ENCODE data around the gene P3H2. TPM values are rescaled to one million over a fixed set of nuclear protein-coding genes. Genes with fewer than 3 reads are reported as not detected.
A peak's percentile ranks its signal among the peaks of the same experiment; 100 is the strongest.
"Not testable (repeated sequence)": the region's sequence is repeated elsewhere in the genome, so short reads cannot be mapped to it uniquely, and the experiment has no call there.

The P3H2 gene, protein sequence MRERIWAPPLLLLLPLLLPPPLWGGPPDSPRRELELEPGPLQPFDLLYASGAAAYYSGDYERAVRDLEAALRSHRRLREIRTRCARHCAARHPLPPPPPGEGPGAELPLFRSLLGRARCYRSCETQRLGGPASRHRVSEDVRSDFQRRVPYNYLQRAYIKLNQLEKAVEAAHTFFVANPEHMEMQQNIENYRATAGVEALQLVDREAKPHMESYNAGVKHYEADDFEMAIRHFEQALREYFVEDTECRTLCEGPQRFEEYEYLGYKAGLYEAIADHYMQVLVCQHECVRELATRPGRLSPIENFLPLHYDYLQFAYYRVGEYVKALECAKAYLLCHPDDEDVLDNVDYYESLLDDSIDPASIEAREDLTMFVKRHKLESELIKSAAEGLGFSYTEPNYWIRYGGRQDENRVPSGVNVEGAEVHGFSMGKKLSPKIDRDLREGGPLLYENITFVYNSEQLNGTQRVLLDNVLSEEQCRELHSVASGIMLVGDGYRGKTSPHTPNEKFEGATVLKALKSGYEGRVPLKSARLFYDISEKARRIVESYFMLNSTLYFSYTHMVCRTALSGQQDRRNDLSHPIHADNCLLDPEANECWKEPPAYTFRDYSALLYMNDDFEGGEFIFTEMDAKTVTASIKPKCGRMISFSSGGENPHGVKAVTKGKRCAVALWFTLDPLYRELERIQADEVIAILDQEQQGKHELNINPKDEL
- polyA plus RNA-seq (ENCODE audit: insufficient read length in 10 of 10) = 10 to 100 TPM; 35.5 to 71.9 (median 49.6) TPM
- long read RNA-seq, donor 1, transcript P3H2-201 (15 exons, 3,509 nt) = major isoform, 5 of 6 reads
- long read RNA-seq, donor 1, partial matches to known transcripts = 0 of 6 reads
- long read RNA-seq, donor 1, other reads (novel, unspliced or antisense) = 0 of 6 reads
- long read RNA-seq, donor 2, transcript P3H2-201 (15 exons, 3,509 nt) = major isoform, 9 of 9 reads
- long read RNA-seq, donor 2, partial matches to known transcripts = 0 of 9 reads
- long read RNA-seq, donor 2, other reads (novel, unspliced or antisense) = 0 of 9 reads
- long read RNA-seq, donor 3 = 0 reads
- long read RNA-seq, donor 4, transcript P3H2-201 (15 exons, 3,509 nt) = major isoform, 7 of 13 reads
- long read RNA-seq, donor 4, partial matches to known transcripts = 5 of 13 reads
- long read RNA-seq, donor 4, other reads (novel, unspliced or antisense) = 0 of 13 reads
- long read RNA-seq, donor 5, transcript P3H2-201 (15 exons, 3,509 nt) = major isoform, 11 of 11 reads
- long read RNA-seq, donor 5, partial matches to known transcripts = 0 of 11 reads
- long read RNA-seq, donor 5, other reads (novel, unspliced or antisense) = 0 of 11 reads
- long read RNA-seq, donor 6, transcript P3H2-201 (15 exons, 3,509 nt) = major isoform, 10 of 12 reads
- long read RNA-seq, donor 6, partial matches to known transcripts = 0 of 12 reads
- long read RNA-seq, donor 6, other reads (novel, unspliced or antisense) = 0 of 12 reads
- long read RNA-seq, donor 7, transcript P3H2-201 (15 exons, 3,509 nt) = major isoform, 6 of 7 reads
- long read RNA-seq, donor 7, partial matches to known transcripts = 0 of 7 reads
- long read RNA-seq, donor 7, other reads (novel, unspliced or antisense) = 0 of 7 reads
- long read RNA-seq, donor 8, transcript P3H2-201 (15 exons, 3,509 nt) = major isoform, 7 of 9 reads
- long read RNA-seq, donor 8, partial matches to known transcripts = 0 of 9 reads
- long read RNA-seq, donor 8, other reads (novel, unspliced or antisense) = 0 of 9 reads
- long read RNA-seq, donor 9, partial matches to known transcripts = 0 of 2 reads
- long read RNA-seq, donor 9, other reads (novel, unspliced or antisense) = 0 of 2 reads

DNA sequence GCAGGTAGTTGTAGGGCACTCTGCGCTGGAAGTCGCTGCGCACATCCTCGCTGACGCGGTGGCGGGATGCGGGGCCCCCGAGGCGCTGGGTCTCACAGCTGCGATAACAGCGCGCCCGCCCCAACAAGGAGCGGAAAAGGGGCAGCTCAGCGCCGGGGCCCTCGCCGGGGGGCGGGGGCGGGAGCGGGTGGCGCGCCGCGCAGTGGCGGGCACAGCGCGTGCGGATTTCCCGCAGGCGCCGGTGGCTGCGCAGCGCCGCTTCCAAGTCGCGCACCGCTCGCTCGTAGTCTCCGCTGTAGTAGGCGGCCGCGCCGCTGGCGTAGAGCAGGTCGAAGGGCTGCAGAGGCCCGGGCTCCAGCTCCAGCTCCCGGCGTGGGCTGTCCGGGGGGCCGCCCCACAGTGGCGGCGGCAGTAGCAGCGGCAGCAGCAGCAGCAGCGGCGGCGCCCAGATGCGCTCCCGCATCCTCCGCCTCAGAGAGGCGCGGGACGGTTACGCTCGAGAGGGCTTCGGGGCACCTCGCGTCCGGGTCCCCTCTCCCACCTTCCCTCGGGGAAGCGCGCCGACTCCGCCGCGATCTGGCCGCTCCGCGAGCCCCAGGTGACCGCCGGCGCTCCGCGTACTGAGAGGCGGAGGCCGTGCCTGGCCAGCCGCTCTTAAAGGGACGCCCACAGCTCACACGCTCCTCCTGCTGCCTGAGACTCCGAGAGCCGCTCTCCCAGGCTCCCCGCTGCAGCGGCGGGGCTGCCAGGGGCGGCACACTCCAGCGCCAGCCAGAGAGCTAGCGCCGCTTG lies at the start of gene P3H2:
Gene P3H2 (minus strand): TSS at position 629 of the 792 bp plus-strand sequence. CDS start 166 bp downstream, at position 463.
- peak; percentile 90 to 97 (median 91) for DNase-seq

DNA sequence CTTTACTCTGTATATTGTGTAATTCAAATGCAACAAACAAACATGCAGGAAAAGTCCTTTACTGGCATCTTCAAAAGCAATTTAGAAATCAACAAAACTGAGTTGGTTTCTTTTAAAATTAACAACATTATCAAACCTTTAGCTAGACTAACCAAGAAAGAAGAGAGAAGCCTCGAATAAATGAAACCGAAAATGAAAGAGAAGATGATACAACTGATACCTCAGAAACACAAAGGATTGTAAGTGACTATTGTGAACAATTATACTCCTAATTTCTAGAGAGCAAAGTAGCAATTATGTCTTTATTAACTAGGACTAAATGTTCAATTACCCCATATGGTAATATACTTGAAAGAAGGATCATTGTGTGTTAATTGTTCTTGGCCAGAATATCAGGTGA lies 49.2 kb upstream of the P3H2 start:
- no peak for DNase-seq

DNA sequence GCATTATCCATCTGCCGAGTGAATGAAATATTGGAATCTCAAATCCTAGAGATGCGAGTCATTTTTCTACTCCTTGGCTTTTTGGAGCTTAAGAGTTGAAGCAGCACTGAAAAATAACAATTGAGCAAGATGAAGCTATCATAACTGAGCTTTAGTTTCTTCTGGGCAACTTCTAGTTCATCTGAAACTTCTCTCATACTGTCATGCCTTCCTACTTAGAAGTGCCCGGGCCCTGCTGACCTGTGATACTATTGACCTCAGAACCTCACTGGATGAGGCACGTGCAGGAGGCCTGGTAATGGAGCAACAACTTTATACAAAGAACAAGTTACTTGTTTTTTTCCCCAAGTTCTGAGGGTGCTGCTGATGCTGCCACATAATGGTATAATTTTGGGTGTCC lies 48.5 kb upstream of the P3H2 start:
- no peak for DNase-seq

DNA sequence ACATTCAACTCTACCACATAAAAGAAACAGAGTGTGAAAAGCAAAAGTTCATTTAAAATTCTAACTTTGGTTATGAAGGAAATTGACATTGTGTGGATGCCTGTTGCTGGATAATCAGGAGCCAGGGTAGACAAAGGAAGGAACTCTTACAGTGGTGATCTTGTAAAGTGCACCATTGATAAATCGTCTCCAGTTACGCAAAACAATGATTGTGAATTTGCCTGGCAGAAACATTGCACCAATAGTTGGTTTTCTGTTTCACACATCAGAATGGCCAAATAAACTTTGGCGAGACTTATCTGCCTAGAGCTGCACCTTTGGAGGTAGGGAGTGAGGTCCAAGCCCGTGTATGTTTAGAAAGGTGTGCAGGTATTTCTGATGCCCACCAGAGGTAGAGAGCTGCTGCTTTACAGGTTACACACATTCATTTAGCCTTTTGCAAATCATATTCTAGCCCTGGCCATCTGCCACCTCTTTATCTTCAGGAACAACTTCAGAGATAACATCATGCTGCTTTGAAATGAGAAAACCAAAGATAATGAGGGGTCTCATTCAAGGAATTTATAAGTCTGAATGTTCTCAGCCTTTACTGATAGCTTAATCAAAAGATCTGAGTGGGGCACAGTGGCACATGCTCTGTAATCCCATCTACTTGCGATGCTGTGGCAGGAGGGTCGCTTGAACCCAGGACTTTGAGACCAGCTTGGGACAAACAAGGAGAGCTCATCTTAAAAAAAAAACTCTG lies 47.4 kb upstream of the P3H2 start:
- DNase-seq = no peak

DNA sequence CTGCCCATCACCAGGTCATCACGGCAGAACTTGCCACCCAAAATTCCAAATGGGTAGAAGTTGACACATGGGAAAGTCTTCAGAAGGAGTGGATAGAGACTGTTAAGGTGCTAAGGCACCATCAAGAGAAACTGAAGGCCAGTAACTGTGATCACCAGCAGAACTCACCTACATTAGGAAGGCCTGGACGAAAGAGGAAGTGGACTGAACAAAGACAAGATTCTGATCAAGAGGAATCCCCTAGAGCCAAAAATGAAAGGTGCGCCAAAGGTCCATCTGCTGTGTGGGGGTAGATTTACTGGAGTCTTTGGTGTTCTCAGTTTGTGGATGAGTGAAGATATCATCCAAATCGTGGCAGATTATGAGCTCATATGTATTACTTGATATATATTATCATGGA lies 46.3 kb upstream of the P3H2 start:
- no peak for DNase-seq

DNA sequence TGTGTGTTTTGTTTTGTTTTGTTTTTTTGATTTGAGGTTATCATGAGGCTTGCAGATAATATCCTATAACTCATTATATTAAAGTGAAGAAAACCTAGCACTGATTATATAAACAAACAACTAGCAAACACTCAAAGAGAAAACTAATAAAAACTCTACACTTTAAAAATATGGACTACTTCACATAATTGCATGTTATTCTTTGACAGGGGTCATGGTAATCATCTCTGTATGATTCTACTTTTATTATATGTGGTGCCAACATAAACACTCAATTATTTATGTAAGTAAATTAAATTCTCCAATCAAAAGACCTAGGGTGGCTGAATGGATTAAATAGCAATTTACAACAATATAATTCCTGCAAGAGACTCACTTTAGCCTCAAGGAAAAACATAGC lies 44.6 kb upstream of the P3H2 start:
- DNase-seq = no peak

DNA sequence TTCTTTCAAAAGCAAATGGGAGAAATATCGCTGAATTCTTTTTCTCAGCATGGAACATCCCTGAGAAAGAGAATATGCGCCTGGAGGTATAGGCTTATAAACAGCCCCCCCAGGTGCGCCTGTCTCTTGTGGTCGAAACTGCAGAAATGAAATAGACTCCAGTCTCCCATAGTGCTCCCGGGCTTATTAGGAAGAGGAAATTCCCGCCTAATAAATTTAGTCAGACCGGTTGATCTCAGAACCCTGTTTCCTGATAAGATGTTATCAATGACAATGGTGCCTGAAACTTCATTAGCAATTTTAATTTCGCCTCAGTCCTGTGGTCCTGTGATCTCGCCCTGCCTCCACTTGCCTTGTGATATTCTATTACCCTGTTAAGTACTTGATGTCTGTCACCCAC lies 41.3 kb upstream of the P3H2 start:
- DNase-seq = not testable (repeated sequence)

DNA sequence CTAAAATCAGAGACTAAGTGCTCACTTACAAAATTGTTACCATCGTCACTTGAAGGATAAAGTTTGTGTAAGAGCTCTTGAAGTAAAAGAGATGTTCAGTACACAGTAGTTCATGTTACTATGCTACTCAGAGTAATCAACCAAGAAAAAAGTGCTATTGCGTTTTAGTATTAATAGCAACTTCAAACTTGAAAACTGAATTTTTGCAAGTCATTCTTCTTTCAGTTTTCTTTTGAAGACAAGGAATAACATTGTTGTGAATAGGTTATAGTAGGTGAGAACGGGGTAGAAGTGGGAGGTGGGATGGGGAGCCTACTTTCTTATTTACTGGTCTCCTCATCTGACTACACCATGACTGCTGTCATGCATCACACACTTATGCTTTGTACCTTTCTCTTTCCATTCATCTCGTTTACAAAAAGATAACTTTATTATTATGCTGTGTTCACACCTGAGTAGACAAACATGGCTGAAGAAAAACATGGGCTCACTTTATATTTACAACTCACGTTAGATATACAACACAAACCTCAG lies 39.3 kb upstream of the P3H2 start:
- DNase-seq = no peak

DNA sequence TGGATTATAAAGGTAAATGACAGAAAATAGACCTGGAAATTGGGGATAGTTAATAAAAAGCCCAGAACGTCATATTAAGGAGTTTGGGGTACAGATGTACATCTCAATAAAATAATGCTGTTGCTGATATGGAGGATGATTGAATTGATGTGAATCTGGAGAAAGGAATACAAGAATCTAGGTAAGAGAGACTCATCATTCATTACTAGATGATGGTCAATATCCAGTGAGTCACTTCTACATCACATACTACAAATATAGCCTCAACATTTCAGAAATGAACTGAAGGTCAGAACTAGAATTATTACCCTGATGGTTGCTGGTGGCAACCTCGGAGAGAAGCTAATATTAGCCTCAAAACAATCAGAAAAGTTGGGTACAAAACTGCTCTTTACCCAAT lies 37.6 kb upstream of the P3H2 start:
- DNase-seq = no peak

DNA sequence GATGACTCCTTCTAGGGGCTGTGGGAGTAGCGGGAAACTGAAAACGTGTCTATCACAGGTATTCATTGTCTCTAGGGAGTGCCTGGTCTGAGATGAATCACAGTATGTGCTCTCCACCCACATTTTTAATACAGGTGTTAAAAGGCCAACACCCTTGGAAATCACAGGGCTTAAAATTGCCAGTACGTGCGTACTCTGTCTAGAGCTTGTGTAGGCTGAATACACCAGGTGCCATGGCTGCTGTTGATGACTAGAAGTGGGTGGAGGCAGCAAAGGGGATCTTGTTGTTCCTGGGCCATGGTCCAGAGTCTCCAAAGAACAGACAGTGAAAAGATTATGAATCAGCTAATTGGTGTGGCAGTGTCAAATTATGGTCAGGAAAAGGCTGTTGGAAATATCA lies 35.1 kb upstream of the P3H2 start:
- no peak for DNase-seq

DNA sequence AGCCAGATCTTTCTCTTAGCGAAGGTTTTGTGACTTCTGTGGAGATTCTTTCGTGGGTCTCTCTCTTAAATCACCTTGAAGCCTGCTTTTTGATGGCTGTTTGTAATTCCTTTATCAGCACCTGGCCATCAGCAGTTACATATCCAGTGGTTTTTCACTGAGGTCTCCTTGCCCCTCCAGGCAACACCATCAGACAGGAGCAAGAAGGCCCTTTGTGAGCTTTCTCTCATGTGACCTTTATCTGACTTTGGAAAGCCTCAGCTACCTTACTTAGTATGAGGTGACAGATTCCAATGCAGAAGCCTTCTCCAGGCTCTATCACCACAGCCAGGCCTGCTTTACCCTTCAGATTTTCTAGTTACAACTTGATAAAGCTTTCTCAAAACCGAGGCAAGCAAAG lies 30.0 kb upstream of the P3H2 start:
- no peak for DNase-seq

DNA sequence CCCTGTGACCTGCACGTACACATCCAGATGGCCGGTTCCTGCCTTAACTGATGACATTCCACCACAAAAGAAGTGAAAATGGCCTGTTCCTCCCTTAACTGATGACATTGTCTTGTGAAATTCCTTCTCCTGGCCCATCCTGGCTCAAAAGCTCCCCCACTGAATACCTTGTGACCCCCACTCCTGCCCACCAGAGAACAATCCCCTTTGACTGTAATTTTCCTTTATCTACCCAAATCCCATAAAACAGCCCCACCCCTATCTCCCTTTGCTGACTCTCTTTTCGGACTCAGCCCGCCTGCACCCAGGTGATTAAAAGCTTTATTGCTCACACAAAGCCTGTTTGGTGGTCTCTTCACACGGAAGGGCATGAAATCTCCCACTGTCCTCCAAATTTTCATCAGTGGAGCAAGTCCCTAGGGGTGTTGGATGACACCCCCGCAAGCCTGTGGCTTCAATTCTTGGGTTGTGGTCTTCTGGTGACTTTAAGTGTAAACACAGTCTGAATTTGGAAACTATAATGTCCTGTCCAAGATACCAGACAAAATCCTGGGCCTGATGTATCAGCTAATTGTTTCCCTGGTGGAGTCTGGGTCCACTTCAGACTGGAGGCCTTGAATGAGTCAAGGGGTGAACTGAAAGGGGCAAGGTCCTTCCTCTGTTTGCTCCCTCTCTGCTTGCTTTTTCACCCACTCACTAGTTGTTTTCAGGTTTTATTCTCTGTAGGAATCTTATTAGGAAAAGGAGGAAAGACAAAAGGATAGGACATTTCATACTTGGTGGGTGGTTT lies 29.3 kb upstream of the P3H2 start:
- DNase-seq = not testable (repeated sequence)

DNA sequence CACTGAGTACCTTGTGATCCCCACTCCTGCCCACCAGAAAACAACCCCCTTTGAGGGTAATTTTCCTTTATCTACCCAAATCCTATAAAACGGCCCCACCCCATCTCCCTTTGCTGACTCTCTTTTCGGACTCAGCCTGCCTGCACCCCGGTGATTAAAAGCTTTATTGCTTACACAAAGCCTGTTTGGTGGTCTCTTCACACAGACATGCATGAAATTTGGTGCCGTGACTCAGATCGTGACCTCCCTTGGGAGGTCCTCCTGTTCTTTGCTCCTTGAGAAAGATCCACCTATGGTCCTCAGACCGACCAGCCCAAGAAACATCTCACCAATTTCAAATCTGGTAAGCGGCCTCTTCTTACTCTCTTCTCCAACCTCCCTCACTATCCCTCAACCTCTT lies 24.1 kb upstream of the P3H2 start:
- not testable (repeated sequence) for DNase-seq

DNA sequence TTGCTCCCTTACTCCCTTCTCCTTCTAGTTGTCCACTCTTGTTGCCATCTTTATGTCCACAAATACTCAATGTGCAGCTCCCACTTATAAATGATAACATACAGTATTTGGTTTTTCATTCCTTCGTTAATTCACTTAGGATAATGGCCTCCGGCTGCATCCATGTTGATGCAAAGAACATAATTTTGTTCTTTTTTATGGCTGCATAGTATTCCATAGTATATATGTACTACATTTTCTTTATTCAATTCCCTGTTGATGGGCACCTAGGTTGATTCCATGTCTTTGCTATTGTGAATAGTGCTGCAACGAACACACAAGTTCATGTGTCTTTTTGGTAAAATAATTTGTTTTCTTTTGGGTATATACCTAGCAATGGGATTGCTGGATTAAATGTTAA lies 21.3 kb upstream of the P3H2 start:
- no peak for DNase-seq

DNA sequence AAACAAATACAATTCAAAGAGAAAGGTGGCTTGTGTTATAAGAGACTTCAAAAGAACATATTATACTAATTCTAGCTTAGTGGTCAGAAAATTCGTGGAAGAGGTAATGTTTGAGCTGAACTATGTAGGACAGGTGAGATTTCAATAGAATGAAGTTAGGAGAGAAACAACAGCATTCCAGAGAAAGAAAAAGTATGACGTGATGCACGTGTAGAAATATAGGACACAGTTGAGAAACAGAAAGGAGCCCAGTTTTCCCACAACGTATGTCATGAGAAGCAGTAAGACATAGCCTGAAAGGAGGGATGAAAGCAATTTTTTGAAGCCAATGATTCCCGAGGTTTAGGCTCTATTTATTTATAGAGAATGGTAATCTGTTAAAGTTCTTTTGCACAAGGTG lies 18.7 kb upstream of the P3H2 start:
- no peak for DNase-seq

DNA sequence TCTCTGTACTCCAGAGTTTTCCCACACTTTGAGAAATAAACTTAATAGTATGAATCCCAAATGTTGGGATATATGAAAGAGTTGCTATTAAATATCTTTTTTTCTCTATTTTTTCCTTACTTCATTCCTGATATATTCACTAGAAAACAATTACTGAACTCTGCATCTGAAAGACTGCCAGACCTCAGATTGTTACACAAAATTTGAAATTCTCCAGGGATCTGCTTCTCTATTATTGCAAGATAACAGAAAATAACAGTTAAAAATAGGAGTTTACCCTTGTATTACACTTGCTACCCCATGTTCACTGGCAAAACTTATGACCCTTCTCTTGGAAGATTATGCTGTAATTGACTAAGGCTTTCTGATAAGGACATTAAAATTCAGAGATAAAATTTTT lies 11.7 kb upstream of the P3H2 start:
- DNase-seq = peak in 2 of 3 donors; percentile 23 to 52

DNA sequence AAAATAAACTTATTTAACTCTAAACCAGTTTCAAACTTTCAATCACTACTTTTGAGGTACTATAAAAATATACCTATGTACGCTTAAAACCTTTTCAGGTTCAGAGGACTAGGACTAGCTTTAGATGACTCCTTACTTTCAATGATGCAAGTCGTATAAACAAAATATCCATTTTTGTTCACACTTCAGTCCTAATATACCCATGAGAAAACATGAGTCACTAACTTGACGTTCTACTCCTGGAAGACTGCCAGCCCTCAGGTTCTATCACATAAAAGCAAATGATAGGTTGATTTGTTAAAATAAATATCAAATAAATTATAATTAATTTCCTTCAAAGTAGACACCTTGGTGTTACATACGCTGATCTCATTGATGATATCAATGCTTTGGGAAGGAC lies 10.6 kb upstream of the P3H2 start:
- peak in 2 of 3 donors; percentile 30 to 43 for DNase-seq

DNA sequence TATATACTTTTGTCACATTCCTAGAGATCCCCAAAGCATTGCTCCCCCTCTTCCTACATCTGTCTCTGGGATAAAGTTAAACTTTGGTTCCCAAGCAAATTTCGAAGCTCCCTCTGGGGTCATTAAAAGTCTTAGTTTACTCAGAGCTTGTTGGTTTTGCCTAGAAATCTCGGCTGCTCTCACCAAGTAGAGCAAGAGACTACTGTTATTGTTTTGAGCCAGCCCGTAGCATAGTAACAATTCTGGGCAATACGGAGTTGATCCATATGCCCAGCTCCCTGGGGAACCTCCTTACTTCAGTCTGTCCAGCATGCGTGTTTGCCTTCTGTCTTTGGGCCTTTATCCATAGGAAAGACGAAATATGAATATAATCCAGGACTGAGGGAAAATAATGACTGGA lies 10.0 kb upstream of the P3H2 start:
- peak in 2 of 3 donors; percentile 79 to 93 for DNase-seq
